Kidney (tissue), 14 donors: ENCODE results near the gene NCOA7. TPM values are rescaled to one million over a fixed set of nuclear protein-coding genes. Genes with fewer than 3 reads are reported as not detected.

Experiments
- DNase-seq, 5 donors: peaks; one replicate each; pipeline ENCODE4 v3.0.0-alpha.2; 2013 to 2020
- FAIRE-seq: peaks from 2 replicates; lab custom pipeline; 2012; peaks lifted over from hg19 to GRCh38; lab: Jason Lieb, UNC
- H3K27ac ChIP-seq, 2 donors: one replicate each; pipeline ENCODE4 v1.7.0; 2013; ENCODE audit warnings: low read depth in 2 of 2, low read length in 2 of 2, inconsistent platforms in 1 of 2
- H3K27me3 ChIP-seq: one replicate; pipeline ENCODE4 v1.7.1; 2013; ENCODE audit warnings: low read length, inconsistent platforms; ENCODE audit not compliant: control insufficient read depth, insufficient read depth
- H3K36me3 ChIP-seq, 3 donors: one replicate each; pipeline versions ENCODE4 v1.7.0 to v1.7.1; 2013; ENCODE audit warnings: low read length in 3 of 3, control low read depth in 1 of 3, inconsistent platforms in 1 of 3; ENCODE audit not compliant: insufficient read depth in 3 of 3, control insufficient read depth in 2 of 3
- H3K4me1 ChIP-seq, 3 donors: one replicate each; pipeline versions ENCODE4 v1.7.0 to v1.7.1; 2013; ENCODE audit warnings: low read length in 3 of 3, inconsistent platforms in 1 of 3, low read depth in 1 of 3; ENCODE audit not compliant: control insufficient read depth in 2 of 3, insufficient read depth in 2 of 3
- H3K4me3 ChIP-seq, 3 donors: one replicate each; pipeline versions ENCODE4 v1.7.0 to v1.8.1; 2013; ENCODE audit warnings: low read length in 3 of 3, control low read depth in 1 of 3, inconsistent platforms in 1 of 3
- H3K9ac ChIP-seq, 3 donors: one replicate each; pipeline versions ENCODE4 v1.7.0 to v1.7.1; 2013; ENCODE audit warnings: low read length in 3 of 3, control low read depth in 1 of 3, inconsistent platforms in 1 of 3
- H3K9me3 ChIP-seq, 3 donors: one replicate each; pipeline versions ENCODE4 v1.7.0 to v1.7.1; 2013; ENCODE audit warnings: low read length in 3 of 3, control low read depth in 1 of 3, inconsistent platforms in 1 of 3; ENCODE audit not compliant: control insufficient read depth in 2 of 3, insufficient read depth in 1 of 3
- intact Hi-C: fragments of 100-400 bp; cut with DNase I; formaldehyde crosslinking; loops from one replicate; pipeline ENCODE4 v1.11.1; 2022
- polyA plus RNA-seq: library from polyadenylated mRNA; stranded (reverse); fragments of 350-450 nt; fragmentation: Illumina TruSeq; extraction: RNeasy Lipid Tissue Mini Kit (QIAGEN cat#74804); gene quantifications from one replicate; pipeline ENCODE4 v1.2.3, GENCODE V29; 2014; ENCODE audit warnings: low read depth, low replicate concordance; ENCODE audit not compliant: insufficient read depth
- total RNA-seq: library from RNA; stranded (reverse); fragmentation: NEBNext Ultra II Directional; extraction: Animal tissue kit (Norgen Biotek cat#: 25700); gene quantifications from one replicate; pipeline ENCODE4 v1.2.1, GENCODE V29; 2021
- TF ChIP-seq, protein P1 (sequence below): IDR thresholded peaks from 3 replicates; pipeline ENCODE4 v1.5.1; 2012; ENCODE audit warnings: mild to moderate bottlenecking, moderate library complexity, borderline replicate concordance; ENCODE audit not compliant: insufficient read depth; ENCODE audit errors: extremely low read depth
- donor health status: control.
- donor health status: control.
- donor health status: control.
- donor health status: control.
- donor health status: control.
- donor health status: DM: yes; HTN: yes; CAD: no.
- donor health status: Normal renal cell carcinoma (clear cell type).

NCOA7 gene
- total and polyA plus RNA-seq, 2 donors from 2014 or later = 21.0 to 135 TPM

DNA sequence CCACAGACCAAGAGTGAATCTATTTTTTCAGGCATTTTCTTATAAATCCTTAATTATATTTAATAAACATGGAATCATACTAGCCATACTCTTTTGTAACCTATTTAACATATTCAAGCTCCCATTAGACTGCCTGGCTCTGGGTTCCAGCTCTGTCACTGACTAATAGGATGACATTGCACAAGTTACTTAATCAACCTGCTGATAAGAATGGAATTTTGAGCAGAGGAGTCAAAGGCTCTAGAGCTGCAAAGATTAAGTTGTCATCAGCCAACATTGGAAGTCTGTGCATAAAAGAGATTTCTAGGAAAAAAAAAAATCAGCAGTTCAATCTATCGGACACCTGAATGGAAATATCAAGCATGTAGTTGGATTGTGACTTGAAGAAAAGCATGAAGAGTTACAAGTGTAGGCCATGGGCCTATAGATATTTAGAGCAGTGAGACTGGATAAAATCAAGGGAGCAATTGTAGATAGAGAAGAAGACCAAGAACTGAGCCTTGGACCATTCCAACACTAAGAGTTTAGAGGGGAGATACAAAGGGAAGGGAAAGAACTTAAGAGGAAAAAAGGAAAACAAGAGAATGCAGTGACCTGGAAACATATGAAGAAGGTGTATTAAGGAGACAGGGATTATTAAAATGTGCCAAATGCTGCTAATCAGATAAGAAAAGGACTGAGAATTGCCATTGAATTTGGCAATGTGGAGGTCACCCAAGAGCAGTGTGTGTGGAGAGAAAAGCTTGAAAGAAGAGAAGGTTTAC, 154.8 kb downstream of the NCOA7 start:
- TF ChIP-seq, protein P1, sequence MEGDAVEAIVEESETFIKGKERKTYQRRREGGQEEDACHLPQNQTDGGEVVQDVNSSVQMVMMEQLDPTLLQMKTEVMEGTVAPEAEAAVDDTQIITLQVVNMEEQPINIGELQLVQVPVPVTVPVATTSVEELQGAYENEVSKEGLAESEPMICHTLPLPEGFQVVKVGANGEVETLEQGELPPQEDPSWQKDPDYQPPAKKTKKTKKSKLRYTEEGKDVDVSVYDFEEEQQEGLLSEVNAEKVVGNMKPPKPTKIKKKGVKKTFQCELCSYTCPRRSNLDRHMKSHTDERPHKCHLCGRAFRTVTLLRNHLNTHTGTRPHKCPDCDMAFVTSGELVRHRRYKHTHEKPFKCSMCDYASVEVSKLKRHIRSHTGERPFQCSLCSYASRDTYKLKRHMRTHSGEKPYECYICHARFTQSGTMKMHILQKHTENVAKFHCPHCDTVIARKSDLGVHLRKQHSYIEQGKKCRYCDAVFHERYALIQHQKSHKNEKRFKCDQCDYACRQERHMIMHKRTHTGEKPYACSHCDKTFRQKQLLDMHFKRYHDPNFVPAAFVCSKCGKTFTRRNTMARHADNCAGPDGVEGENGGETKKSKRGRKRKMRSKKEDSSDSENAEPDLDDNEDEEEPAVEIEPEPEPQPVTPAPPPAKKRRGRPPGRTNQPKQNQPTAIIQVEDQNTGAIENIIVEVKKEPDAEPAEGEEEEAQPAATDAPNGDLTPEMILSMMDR = no peak
- Histone ChIP-seq H3K9ac (no peak overlapping the region), H3K9me3 (no peaks in the 10 kb centered on the region), H3K27me3 (no peaks in the 10 kb centered on the region), H3K36me3 (no peaks in the 10 kb centered on the region), H3K4me1 (no peaks in the 10 kb centered on the region), H3K27ac (peak overlapping the region in 1 of 2 donors; percentile 71), H3K4me3 (no peak overlapping the region)
- intact Hi-C loops = no loop called here
- no peak for FAIRE-seq
- no peak for DNase-seq

DNA sequence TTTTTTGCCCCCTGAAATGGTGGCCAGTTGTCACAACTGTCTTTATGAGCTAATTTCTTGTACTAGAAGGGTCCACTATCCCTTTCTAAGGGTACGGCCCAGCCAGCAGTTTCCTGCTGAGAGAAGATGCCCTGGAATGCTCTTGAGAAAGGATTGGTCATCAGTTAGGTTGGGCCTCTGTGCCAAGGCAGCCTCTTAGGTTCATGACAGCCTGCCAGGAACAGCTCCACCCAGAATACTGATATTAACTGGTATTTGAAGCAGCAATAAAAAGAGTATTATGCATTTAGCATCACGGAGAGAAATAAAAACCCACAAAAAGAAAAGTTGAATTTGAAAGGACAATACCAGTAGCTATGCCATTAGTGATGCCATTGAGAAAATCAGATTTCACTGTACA, 156.9 kb downstream of the NCOA7 start:
- DNase-seq (no peak), FAIRE-seq (no peak)
- Histone ChIP-seq H3K9ac (no peak overlapping the region), H3K4me1 (no peaks in the 10 kb centered on the region), H3K27ac (no peak overlapping the region), H3K9me3 (no peaks in the 10 kb centered on the region), H3K36me3 (no peaks in the 10 kb centered on the region), H3K4me3 (no peak overlapping the region), H3K27me3 (no peaks in the 10 kb centered on the region)
- intact Hi-C loops = no loop called here
- TF ChIP-seq, protein P1 = no peak

DNA sequence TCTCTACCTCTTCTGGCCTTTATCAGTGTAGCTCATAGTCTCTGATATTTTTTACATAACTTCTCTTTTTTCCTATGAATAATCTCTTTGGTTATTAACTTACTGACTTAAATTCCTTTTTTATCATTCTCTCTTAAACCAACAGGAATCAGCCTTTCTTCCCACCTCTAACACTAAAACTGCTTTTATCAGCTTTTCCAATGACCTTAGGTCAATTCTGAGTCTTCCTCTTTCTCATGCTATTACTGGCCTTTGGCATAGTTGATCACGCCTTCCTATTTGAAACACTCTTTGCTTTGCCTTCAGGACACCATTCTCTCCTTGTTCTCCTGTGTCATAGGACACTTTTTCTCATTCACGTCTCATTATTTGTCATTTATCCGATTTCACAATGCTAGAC, 157.7 kb downstream of the NCOA7 start:
- Histone ChIP-seq H3K36me3 (no peaks in the 10 kb centered on the region), H3K4me1 (no peaks in the 10 kb centered on the region), H3K9me3 (no peaks in the 10 kb centered on the region), H3K9ac (no peak overlapping the region), H3K4me3 (no peak overlapping the region), H3K27ac (no peak overlapping the region), H3K27me3 (no peaks in the 10 kb centered on the region)
- DNase-seq = no peak
- intact Hi-C loops = no loop called here
- no peak for FAIRE-seq
- TF ChIP-seq, protein P1 = no peak
